NCI-H146 treated with DMSO at 0.1 percent for 48 hours (cell line): Measurements from ENCODE around the gene CYP2C18.
"Not testable (repeated sequence)": the region's sequence is repeated elsewhere in the genome, so short reads cannot be mapped to it uniquely, and the experiment has no call there.

ENCODE experiments used
- DNase-seq: peaks from one replicate; lab custom pipeline; 2025; ENCODE audit not compliant: unreplicated experiment; lab: John Stamatoyannopoulos, UW

The CYP2C18 gene

DNA sequence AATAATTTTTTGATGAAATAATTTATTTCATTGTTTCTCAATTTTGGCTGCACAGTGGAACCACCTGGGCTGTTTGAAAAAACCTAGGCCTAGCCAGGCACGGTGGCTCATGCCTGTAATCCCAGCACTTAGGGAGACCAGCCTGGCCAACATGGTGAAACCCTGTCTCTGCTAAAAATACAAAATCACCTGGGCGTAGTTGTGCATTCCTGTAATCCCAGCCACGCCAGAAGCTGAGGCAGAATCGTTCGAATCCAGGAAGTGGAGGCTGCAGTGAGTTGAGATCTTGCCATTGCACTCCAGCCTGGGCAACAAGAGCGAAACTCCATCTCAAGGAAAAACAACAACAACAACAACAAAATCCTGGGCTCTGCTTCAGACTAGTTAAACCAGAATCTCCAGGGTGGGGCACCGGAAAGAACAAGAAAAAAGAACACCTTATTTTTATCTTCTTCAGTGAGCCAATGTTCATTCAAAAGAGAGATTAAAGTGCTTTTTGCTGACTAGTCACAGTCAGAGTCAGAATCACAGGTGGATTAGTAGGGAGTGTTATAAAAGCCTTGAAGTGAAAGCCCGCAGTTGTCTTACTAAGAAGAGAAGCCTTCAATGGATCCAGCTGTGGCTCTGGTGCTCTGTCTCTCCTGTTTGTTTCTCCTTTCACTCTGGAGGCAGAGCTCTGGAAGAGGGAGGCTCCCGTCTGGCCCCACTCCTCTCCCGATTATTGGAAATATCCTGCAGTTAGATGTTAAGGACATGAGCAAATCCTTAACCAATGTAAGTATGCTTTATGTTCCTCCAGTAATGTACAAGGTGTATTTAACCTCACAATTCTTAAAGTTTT lies at the start of gene CYP2C18:
TSS of gene CYP2C18 (plus strand) at position 516 of the 841 bp plus-strand sequence. CDS start at position 607, 91 bp downstream.
- DNase-seq = no peak

DNA sequence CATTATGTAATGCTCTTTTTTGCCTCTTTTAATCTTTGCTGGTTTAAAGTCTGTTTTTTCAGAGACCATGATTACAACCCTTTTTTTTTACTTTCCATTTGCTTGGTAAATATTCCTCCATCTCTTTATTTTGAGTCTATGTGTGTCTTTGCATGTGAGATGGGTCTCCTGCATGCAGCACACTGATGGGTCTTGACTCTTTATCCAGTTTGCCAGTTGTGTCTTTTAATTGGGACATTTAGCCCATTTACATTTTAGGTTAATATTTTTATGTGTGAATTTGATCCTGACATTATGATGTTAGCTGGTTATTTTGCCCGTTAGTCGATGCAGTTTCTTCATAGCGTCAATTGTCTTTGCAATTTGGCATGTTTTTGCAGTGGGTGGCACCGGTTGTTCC lies 45.4 kb upstream of the CYP2C18 start:
- not testable (repeated sequence) for DNase-seq

DNA sequence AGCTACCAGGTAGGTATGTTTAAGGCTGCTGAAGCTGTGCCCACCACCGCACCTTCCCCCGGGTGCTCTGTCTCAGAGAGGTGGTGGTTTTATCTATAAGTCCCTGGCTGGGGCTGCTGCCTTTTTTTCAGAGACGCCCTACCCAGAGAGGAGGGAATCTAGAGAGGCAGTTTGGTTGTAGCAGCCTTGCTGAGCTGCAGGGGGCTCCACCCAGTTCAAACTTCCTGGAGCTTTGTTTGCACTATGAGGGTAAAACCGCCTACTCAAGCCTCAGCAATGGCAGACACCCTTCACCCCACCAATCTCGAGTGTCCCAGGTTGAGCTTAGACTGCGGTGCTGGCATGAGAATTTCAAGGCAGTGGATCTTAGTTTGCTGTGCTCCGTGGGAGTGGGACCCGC lies 43.6 kb upstream of the CYP2C18 start:
- DNase-seq = no peak

DNA sequence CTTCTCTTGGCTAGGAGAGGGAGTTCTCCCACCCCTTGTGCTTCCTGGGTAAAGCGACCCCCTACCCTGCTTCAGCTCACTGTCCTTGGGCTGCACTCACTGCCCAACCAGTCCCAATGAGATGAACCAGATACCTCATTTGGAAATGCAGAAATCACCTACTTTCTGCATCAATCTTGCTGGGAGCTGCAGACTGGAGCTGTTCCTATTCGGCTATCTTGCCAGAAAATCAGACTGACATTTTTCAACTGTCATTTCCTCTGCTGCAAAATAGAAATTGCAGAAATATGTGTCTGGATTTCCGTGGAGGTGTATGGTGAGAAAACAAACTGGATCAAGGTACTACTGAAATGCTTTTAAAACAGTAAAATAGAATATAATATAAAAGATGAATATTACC lies 43.0 kb upstream of the CYP2C18 start:
- no peak for DNase-seq

DNA sequence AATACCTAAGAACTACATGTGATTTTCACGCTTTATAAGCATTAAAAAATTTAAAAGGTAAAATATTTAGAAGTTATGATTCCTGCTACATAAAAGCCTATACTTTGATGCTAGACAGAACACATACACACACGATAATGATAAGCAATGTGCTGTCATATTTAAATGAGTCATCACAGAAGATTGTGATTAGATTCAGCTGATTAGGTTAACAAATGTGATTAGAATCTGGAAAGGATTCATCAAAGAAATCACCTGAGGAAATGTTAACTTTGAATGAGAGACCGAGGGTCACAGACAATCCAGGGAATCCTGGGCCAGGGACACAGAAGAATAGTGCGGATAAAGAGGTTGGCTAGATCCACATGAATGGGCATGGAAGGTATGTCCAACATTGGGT lies 42.0 kb upstream of the CYP2C18 start:
- DNase-seq = no peak

DNA sequence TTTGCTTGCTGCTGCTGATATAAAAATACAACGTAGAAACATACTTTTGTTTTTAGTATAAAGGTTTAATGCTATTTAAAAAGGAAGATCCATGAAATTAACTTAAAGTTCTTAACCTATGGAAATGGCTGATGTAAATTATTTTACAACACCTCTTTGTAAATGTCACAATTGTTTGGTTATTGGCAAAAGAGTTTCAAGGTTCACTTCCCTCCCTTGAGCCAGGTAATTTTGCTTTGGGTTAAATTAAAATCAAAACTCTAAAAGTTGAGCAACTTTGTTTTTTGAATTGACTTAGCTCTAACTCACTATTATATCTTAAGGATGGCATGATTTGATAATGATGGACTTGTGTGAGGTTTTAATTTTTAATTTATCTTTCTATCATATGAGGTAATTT lies 39.2 kb upstream of the CYP2C18 start:
- no peak for DNase-seq

DNA sequence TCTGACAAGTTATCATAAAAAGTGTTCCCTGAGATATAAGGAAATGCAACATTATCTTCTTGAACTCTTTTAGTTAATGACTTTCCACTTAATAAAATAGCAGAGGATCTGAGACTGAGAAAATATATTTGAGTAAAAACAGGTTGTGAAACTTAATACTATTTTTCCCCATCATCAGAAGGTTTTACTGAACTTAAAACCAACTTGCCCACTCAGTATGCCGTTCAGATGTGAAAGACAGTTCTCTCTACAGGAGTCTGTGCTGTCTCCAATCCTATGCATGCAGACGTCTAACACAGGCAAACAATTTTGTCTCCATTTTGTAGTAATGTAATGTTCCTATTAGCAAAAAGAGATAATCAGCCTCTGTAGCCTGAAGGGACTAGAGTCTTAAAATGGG lies 38.2 kb upstream of the CYP2C18 start:
- DNase-seq = no peak

DNA sequence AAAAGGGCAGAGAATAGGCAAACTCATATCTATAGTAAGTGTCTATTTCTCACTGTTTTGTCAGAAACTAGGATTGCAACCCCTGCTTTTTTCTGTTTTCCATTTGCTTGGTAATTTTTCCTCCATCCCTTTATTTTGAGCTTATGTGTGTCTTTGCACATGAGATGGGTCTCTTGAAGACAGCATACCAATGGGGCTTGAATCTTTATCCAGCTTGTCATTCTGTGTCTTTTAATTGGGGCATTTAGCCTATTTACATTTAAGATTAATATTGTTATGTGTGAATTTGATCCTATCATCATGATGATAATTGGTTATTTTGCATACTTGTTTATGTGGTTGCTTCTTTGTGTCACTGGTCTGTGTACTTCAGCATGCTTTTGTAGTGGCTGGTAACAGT lies 28.3 kb upstream of the CYP2C18 start:
- DNase-seq = not testable (repeated sequence)

DNA sequence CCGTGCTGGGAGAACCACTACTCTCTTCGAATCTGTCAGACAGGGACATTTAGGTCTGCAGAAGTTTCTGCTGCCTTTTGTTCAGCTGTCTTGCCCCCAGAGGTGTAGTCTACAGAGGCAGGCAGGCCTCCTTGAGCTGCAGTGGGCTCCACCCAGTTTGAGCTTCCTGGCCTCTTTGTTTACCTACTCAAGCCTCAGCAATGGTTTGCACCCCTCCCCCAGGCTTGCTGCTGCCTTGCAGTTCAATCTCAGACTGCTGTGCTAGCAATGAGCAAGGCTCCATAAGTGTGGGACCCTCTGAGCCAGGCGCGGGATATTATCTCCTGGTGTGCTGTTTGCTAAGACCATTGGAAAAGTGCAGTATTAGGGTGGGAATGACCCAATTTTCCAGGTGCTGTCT lies 20.5 kb upstream of the CYP2C18 start:
- DNase-seq = not testable (repeated sequence)

DNA sequence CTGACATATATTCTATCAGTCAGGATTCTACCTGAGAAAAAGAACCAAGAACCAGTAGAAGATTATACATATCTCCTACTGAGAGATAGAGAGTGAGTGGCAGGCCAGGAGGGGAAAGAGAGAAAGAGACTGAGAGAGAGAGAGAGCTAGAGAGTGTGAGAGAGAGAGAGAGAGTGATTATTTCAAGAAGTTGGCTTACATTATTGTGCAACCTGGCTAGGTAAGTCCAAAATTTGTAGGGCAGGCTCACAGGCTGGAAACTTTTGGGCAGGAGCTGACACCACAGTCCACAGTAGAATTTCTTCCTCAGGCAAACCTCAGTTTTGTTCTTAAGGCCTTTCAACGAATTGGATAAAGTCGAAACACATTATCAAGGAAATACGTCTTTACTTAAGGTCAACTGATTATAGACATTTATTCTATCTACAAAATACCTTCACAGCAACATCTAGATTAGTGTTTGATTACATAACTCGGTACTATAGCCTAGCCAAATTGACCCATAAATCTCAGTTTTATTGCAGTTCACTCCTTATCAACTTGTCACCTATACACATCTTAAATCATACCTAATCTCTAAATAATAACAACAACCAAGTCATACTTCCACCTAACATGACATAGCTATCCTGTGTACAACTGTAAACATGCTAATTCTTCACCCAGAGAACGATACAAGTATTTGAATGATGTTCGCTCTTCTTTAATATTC lies 17.0 kb upstream of the CYP2C18 start:
- DNase-seq = no peak

DNA sequence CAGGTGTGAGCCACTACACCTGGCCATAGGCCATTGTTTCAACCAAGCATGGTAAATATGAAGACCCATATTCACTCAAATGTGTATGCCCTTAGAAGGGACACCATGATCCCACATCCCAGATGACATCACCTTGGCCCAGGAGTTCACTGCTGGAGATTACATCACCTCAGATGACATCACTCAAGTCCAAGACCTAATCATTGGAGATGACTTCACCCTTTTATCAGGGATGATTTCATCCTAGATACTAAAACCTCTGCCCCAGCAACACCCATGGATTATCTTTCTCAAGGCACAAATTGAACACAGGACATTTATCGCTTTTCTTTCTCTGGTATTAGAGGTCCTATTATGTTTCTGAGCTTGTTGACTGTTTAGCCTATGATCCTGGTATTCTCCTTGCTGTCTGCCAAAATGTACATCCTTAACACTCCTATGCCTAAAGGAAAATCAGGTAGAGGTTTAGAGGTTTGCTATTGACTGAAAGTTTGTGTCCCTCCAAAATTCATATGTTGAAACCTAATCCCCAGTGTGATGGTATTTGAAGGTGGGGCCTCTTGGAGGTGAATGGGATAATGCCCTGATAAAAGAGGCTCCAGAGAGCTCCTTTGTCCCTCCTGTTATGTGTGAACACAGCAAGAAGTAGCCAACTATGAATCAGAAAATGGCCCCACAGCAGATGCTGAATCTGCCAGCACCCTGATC lies 9.8 kb upstream of the CYP2C18 start:
- no peak for DNase-seq

DNA sequence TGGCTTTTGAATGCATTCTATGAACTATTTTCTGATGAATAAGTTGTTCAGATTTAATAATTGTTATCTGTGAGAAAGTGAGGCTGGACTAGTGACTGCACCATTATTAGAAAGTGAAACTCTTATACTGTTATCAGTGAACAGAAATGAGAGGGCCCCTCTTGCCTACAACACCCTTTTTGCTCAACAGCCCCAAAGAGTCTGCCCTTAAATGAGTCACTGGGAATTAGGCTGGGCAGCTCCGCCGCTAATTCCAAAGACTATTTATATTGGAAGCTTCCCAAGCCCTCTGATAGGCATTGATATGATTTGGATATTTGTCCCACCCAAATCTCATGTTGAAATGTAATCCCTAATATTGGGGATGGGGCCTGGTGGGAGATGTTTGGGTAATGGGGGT lies 7.0 kb upstream of the CYP2C18 start:
- DNase-seq = no peak

DNA sequence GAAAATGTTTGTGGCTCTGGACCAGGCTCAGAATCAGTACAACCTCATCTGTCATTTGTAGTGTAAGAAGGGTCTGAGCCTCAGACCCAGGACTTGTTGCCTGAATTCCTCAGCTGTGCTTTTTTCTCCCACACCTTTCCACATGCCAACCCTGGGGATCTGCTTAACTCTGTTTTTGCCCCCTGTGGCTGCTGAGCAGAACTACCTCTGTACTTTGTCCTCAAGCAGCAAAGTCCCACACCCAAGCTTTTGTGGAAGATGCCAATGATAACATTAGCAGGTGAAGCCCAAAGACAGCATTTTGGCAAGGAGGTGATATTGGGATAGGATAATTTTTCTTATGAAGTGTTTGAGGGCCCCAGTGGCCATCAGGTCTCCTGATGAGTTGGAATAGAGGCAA lies 5.8 kb upstream of the CYP2C18 start:
- DNase-seq = no peak

DNA sequence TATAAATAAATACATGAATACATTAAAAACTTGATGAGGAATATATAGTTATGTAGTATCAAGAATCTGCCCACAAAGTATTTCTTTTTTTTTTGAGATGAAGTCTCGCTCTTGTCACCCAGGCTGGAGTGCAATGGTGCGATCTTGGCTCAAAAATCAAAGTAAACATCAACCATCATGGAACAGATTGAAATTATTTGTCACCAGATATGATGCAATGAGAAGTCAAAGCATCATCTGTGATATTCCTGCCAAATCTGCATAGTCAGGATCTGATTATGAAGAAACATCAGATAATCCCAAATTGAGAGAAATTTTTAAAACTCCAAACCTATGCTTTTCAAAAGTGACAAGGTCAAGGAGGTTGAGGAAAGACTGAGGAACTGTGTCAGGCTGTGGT lies 5.1 kb upstream of the CYP2C18 start:
- DNase-seq = no peak

DNA sequence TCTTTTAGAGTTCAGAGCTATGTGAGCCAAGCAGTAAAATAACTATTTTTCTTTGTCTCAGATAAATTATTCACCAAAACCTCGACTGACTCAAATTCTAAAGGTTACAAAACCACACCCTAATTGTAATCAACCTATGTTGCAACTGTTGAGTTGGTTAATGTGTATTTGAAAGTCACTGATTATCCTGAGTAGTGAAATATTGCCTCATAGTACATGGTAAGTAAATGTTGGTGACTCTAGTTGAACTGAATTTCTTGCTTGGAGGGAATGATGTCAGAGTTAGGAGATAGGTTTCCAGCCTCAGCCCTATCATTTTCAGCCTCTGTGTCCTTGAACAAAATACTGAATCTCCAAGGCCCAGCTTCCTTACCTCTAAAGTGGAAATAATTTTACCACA lies 3.0 kb upstream of the CYP2C18 start:
- DNase-seq = no peak

DNA sequence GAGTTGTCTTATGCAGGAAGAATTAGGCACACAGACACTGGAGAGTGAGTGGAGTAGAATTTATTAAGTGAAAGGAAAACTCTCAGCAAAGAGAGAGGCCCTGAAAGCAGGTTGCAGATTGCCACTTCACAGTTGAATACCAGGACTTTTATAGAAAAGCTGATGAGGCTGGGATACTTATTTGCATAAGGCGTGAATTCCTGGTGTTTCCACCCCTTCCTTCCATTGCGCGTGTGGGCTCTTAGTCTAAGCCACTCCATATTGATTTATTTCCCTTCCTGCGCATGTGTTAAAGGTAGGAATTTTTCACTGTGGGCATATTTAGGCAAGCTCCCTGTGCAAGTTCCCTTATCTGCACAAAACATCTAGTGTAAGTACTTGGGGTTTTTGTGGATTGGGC lies 893 bp upstream of the CYP2C18 start:
- DNase-seq = not testable (repeated sequence)

DNA sequence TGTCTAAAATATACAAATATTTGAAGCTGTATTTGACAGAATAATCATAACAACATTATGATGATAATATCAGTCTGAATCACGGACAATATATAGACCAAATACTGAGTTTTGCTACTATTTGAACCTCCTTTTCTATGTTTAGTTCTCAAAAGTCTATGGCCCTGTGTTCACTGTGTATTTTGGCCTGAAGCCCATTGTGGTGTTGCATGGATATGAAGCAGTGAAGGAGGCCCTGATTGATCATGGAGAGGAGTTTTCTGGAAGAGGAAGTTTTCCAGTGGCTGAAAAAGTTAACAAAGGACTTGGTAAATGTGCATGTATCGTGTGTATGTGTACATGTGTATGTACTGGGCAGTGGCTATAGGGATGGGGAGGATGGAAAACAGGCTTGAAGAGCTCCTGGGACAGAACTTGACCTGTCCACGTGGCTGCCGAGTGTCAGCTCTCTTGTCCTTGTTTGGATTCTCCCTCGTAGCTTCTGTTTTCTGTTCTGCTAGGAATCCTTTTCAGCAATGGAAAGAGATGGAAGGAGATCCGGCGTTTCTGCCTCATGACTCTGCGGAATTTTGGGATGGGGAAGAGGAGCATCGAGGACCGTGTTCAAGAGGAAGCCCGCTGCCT lies 4.2 kb downstream of the CYP2C18 start:
- no peak for DNase-seq

DNA sequence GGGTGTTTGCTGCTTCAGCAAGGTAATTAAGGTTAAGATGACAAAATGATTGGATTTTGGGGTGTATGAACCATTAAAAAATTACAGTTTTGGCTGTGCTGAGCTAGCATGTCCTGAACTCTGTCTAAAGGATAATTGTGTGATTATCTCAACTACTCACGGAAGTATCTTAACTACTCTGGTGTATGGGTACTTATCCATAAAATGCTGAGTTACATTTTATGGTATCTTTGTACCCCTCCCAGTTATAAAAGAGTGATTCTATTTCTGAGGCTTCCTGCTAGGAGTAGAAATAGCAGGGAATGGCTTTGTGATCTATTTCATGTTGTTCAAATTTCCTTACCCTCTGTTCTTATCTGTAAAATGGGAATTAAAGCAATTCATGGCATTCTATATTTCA lies 22.6 kb downstream of the CYP2C18 start:
- DNase-seq = no peak

DNA sequence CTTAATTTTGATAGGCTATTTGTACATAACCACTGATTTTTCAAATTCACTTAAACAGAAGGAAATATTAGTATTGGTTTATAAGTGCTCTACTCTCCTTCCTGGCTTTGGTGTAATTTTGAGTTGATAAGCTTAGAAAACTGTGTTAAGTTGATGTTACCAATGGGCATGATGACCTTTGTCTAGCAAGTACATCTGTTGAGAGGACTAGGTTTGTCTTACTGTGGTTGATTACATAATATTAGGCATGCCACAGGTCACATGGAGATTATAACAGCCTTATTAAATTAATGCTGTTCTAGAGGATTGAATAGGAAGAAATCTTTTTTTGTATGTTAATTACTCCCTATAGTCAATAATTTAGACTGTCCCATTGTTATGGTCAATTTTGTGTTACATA lies 27.0 kb downstream of the CYP2C18 start:
- no peak for DNase-seq

DNA sequence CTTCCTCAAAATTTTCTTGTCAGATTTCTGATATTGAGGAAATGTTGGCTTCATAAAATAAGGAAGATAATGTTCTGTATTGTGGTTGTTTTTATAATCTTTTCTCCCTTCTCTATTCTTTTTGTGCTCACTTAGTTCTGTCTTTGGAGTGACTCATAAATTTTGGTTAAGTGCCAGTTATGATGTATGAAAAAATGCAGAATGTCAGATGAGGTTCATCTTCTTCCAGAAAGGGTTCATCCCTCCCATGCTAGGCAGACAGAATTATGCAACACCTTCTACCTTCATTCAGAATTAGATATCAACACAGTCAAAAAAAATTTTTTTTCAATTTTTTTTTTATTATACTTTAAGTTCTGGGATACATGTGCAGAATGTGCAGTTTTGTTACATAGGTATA lies 42.3 kb downstream of the CYP2C18 start:
- no peak for DNase-seq

DNA sequence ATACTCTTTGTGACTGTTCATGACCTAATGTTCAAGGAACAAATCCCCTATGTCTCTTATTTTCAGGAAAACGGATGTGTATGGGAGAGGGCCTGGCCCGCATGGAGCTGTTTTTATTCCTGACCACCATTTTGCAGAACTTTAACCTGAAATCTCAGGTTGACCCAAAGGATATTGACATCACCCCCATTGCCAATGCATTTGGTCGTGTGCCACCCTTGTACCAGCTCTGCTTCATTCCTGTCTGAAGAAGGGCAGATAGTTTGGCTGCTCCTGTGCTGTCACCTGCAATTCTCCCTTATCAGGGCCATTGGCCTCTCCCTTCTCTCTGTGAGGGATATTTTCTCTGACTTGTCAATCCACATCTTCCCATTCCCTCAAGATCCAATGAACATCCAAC lies 51.7 kb downstream of the CYP2C18 start:
- DNase-seq = no peak
